Stimulated activated CD8-positive, alpha-beta memory T cell treated with anti-CD3 and anti-CD28 coated beads, Interleukin-7, amount 100 ng/mL, for 1 hour (primary cell): ENCODE results near the gene NUP62CL.

ENCODE experiments used
- DNase-seq, 2 donors: peaks; one replicate each; pipeline ENCODE4 v3.0.0-alpha.2; 2020; ENCODE audit warnings: low read depth in 2 of 2

Gene NUP62CL

GRCh38 chrX:107153005-107153404, 53.2 kb downstream of the NUP62CL start:
- DNase-seq = no peak

GRCh38 chrX:107146670-107147069, 59.6 kb downstream of the NUP62CL start:
- no peak for DNase-seq

GRCh38 chrX:107135965-107136307, 70.3 kb downstream of the NUP62CL start:
- DNase-seq = no peak

- no peak for DNase-seq
These were observed 70.9 kb downstream of the NUP62CL start for GRCh38 chrX:107135049-107135964.

GRCh38 chrX:107123750-107124149, 82.5 kb downstream of the NUP62CL start:
- DNase-seq = no peak

- DNase-seq = no peak
These were observed 87.0 kb downstream of the NUP62CL start for GRCh38 chrX:107119283-107119682.

- DNase-seq = peak; percentile 15 to 37
These were observed 87.7 kb downstream of the NUP62CL start, which contains the start of gene RBM41 for GRCh38 chrX:107118322-107119147. TSS of gene RBM41 (minus strand) at chrX:107118822. CDS start at chrX:107118773, 49 bp downstream.

GRCh38 chrX:107117993-107118321, 88.3 kb downstream of the NUP62CL start:
- DNase-seq = no peak

- no peak for DNase-seq
These were observed 98.8 kb downstream of the NUP62CL start for GRCh38 chrX:107107459-107107858.

- no peak for DNase-seq
These were observed 103.3 kb downstream of the NUP62CL start for GRCh38 chrX:107102980-107103379.

- DNase-seq = no peak
These were observed 130.1 kb downstream of the NUP62CL start for GRCh38 chrX:107076158-107076557.
